Measurements from ENCODE around the gene CLDND1.

- TF ChIP-seq EZH2 (IDR thresholded peaks at IDR 0.05; ENCODE audit: insufficient read depth, poor library complexity, severe bottlenecking) (no peak), EZH2phosphoT487 (IDR thresholded peaks at IDR 0.05; ENCODE audit: insufficient read depth, low read depth) (no peak)
These were observed 25.3 kb downstream of the CLDND1 start, which contains the start of gene OR5K2 for GRCh38 chr3:98497381-98497780.

Measured in GM23248 (cell line).